ENCODE data around the gene AIPL1.
"Not testable (repeated sequence)": the region's sequence is repeated elsewhere in the genome, so short reads cannot be mapped to it uniquely, and the experiment has no call there.

The AIPL1 gene

GRCh38 chr17:6435051-6435450 lies at the start of gene AIPL1:
AIPL1 (minus strand) TSS chr17:6435121; CDS start chr17:6435104, 17 bp downstream.
- DNase-seq (ENCODE audit: low spot score) = no peak

DNA sequence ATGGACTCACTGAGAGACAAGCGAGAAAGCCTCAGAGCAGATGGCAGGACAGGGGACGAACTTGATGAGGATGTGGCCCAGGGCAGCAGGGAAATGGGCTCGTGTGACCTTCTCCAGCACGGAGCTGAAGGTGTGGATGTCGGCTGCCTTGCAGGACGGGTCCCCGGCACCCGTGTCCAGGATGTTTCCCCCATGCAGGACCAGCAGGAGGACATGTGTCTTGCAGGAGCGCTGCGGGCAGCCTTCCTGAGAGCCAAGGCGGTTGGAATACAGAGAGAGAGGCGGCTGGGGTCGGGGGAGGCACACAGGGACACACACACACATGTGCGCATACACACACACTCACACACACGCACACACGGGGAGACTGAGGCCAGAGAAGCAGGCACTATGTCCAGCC lies 48.6 kb upstream of the AIPL1 start:
- DNase-seq (ENCODE audit: low spot score) = no peak

GRCh38 chr17:6482796-6483195 lies 47.9 kb upstream of the AIPL1 start:
- DNase-seq (ENCODE audit: low spot score) = not testable (repeated sequence)

- DNase-seq (ENCODE audit: low spot score) = no peak
Measured at GRCh38 chr17:6482105-6482455, 47.2 kb upstream of the AIPL1 start.

DNA sequence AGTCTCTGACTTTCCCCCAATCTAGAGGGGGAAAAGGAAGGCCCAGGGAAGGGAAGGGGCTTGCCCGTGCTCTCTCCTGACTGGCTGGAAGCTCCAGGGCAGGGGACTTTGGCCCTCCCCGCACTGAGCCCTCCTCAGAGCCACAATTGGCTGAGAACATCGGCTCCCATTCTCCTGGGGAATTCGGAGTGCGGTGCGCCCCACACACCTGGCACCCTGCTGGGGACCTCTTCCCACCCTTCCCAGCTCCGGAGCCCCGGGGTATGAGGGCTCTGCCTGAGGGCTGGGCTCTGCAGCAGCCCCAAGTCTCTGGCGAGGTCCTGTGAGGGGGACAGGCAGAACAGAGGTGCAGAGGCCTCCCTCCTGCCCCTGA lies 45.4 kb upstream of the AIPL1 start:
- DNase-seq (ENCODE audit: low spot score) = no peak

DNA sequence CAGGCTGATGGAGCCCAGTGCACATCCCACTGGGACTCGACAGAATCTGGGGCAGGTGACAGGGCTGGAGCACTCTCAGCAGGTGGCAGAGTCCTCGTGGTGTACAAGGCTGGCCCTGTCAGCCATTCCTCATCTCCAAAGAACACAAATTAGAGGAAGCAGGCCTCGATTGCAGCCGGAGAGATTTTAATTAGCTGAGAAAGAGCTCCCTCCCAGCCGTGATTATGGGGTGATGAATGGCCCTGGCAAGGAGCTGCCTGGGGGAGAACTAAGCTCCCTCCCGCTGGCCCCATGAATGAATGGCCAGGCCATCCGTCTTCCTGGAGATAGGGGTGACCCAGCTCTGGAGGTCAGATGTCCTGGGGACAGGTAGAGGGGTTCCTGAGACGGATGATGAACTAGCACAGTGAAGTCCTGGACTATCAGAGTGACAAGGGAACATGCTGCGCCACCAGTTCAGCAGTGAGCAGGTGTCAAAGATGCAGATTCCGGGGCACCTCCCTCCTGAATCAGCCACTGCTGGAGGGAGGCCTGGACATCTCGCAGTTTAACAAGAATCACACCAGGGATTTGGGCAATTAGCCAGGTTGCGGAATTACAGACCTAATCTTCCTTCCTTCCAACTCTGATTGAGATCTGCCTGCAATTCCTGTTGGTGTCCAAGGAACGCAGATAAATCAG lies 44.8 kb upstream of the AIPL1 start:
- no peak for DNase-seq (ENCODE audit: low spot score)

DNA sequence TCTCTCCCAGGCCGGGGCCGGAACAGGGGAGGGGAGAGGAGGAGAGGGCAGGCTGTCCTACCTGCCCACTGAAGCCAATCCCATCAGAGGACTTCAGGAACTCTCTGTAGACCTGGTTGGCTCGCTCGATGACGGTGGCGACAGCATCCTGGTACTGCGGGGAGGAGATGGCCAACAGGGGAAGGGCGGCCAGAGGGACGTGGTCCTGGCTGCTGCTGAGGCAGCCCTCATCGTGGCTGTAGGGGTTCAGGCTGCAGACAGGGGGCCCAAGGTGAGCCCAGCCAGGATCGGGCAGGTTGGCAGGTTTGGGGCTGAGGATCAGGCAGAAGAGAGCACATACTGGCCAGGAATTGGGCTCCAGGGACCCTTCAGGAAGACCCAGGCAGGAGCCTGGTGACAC lies 43.6 kb upstream of the AIPL1 start:
- no peak for DNase-seq (ENCODE audit: low spot score)

- DNase-seq (ENCODE audit: low spot score) = no peak
Measured at GRCh38 chr17:6477831-6478383, 43.0 kb upstream of the AIPL1 start.

- DNase-seq (ENCODE audit: low spot score) = no peak
Measured at GRCh38 chr17:6476810-6477179, 41.9 kb upstream of the AIPL1 start.

DNA sequence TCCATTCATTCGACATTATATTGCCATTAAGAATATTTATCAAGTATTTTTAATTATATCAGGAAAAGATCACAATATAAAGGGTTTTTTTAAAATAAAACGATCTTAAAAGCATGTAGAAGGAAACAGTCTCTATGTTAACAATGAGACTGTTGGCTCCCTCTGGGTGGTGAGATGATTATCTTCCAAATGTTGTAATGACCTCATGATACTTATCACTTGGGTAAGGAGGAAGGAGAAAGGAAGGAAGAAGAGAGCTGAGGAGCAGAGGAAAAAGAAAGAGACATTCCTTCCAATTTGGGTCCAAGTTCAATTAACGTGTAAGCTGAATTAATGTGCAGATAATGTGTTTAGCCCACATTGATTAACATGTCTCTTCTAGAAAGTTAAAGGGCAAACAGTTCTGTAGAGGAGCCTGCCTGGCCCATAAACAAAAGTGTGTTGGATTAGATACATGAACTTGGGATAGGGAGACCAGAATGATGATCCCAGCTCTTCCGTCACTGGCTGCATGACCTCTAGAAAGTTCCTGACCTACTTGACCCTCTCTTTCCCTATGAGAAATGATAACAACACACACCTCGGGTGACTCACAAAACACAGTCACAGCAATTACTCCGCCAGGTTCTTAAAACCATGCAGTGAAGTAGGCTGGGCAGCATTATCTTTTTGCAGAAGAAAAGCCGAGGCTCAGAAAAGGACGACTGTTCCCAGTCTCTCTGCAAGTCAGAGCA lies 41.3 kb upstream of the AIPL1 start:
- DNase-seq (ENCODE audit: low spot score) = no peak

DNA sequence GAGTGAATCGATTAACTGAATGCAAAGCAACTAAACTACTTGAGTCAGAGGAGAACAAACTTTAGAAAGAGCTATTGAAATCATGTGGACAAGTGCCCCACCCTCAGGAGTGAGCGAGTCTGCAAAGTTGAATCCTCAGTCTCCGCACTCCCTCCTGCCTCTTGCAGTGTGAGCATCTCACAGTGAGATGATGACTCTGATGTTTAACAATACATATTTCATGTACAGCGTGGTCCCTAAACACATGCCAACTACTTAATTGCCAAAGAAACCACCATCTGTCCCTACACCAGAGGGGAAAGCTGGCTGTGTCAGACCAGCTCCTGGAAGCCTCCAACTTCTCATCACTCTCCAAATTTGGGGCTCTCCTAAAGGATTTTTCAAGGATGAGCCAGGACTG lies 40.5 kb upstream of the AIPL1 start:
- no peak for DNase-seq (ENCODE audit: low spot score)

GRCh38 chr17:6474906-6475305 lies 40.0 kb upstream of the AIPL1 start:
- DNase-seq (ENCODE audit: low spot score) = no peak

DNA sequence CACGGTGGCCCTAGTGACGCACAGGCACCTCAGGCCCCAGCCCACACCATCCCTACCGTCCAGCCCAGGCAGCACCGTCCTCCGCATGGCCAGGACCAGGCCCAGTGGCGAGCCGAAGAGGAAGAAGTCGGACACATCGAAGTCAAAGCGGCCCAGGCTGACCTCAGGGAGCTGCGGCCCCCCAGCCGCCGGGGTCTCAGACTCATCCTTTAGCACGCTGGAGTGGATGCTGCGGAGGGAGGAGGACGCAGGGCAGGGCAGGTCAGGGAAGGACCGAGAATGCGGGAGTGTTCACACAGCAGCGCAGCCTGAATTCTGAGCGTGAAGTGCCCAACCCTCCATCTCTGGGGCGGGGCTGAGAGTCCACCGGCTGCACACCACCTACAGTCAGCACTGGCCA lies 39.5 kb upstream of the AIPL1 start:
- DNase-seq (ENCODE audit: low spot score) = no peak

GRCh38 chr17:6473128-6473767 lies 38.3 kb upstream of the AIPL1 start:
- DNase-seq (ENCODE audit: low spot score) = peak; percentile 47

- no peak for DNase-seq (ENCODE audit: low spot score)
Measured at GRCh38 chr17:6472517-6472916, 37.6 kb upstream of the AIPL1 start.

DNA sequence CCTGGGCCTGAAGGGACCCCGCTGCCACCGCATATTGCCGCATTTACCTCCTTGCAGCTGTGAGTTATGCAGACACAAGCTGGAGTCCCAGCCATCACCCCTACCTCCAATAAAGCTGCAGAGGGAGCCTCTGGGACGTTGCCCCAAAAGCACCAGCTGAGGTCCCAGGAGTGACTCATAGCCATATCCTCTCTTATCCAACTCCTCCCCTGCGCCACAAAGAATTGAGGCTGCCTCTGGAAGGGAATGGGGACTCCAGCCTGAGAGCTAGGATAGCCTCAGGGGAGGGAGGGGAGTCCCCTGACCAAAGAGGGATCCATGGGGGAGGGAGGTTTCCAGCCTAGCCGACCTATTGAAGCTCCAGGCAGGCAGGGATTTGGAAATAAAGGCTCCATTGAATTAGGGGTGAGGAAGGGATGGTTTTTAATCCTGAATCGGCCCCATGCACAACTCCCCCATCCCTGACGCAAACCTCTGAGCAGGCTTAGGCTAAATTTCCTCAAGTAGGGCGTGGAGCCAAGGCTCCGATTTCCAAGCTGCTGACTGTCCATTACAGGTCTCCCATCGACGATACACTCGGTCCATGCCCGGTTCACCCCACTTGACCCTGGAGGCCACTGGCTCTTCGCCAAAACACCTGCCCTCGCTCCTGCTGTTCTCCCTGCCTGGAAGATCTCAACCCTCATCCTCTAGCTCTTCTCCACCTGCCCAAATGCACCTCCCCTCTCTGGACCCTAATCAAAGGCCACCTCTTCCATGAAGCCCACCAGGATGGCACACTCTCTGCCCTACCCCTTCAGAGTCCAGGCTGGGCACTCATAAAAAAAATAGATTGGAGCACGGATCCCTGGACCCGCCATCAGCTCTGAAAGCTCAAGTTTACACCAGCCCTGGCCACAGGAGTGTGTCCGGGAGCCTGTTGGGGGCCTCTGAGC lies 36.9 kb upstream of the AIPL1 start:
- DNase-seq (ENCODE audit: low spot score) = no peak

GRCh38 chr17:6470751-6471521 lies 36.0 kb upstream of the AIPL1 start:
- no peak for DNase-seq (ENCODE audit: low spot score)

DNA sequence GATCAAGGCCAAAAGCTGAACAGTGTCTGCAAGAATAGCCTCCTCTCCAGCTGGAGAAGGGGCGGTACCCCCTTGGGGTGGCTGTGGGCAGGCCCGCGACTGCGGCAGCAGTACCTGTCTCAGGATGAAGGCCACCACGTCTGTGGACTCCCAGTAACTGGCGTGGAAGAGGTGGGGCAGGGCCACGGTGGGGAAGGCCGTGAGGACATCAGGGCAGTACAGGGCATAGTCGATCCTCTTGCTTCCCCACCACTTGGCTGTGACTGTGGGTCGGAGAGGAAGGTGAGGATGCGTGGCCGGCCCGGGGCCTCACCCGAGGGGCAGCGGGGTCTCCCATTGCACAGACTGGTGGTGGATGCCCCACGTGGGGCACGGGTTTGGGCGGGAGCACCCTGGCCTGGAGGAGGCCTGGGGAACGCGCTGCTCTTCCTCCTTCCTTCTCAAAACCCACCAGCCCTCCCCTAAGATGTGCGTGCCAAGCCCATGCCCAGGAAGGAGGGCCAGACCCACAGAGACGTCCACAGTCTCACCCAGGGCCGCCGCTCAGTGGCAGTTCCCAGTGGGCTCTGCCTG lies 35.3 kb upstream of the AIPL1 start:
- DNase-seq (ENCODE audit: low spot score) = no peak

GRCh38 chr17:6468051-6468790 lies 33.3 kb upstream of the AIPL1 start:
- DNase-seq (ENCODE audit: low spot score) = no peak

DNA sequence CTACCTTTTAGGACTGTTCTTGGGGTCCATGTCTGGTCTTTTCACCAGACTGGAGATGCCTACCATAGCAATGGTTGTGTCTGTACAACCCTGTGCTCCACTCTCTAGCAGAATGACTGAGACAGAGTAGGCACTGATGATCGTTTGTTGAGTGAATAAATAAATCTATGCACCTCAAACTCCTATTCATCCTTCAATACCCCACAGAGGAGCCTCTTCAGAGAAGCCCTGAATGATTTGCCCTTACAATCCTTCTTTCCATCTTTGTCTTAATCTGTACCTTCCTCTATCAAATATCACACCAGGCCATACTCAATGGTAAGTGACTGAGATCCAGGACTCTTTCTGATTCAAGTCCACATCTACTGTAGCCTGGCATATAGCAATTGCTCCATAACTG lies 32.6 kb upstream of the AIPL1 start:
- no peak for DNase-seq (ENCODE audit: low spot score)

Data from globus pallidus (tissue), 1 donor.